ENCODE data around the gene SNX1.

Gene SNX1

GRCh38 chr15:64156652-64157331, 61.0 kb downstream of the SNX1 start:
- in situ Hi-C loops (cut with MboI; ENCODE audit: low sequenced_read_pairs, unreplicated experiment), result no loop called here
- DNase-seq (ENCODE audit: low spot score), result no peak
- TF ChIP-seq, protein P1, sequence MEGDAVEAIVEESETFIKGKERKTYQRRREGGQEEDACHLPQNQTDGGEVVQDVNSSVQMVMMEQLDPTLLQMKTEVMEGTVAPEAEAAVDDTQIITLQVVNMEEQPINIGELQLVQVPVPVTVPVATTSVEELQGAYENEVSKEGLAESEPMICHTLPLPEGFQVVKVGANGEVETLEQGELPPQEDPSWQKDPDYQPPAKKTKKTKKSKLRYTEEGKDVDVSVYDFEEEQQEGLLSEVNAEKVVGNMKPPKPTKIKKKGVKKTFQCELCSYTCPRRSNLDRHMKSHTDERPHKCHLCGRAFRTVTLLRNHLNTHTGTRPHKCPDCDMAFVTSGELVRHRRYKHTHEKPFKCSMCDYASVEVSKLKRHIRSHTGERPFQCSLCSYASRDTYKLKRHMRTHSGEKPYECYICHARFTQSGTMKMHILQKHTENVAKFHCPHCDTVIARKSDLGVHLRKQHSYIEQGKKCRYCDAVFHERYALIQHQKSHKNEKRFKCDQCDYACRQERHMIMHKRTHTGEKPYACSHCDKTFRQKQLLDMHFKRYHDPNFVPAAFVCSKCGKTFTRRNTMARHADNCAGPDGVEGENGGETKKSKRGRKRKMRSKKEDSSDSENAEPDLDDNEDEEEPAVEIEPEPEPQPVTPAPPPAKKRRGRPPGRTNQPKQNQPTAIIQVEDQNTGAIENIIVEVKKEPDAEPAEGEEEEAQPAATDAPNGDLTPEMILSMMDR (IDR thresholded peaks at IDR 0.05; ENCODE audit: borderline replicate concordance, control extremely low read depth, extremely low read depth, insufficient read depth, missing control alignments), result no peak

- TF ChIP-seq, protein P1 (IDR thresholded peaks at IDR 0.05; ENCODE audit: borderline replicate concordance, control extremely low read depth, extremely low read depth, insufficient read depth, missing control alignments), result no peak
- in situ Hi-C loops (cut with MboI; ENCODE audit: low sequenced_read_pairs, unreplicated experiment), result no loop called here
- DNase-seq (ENCODE audit: low spot score), result no peak
Measured at GRCh38 chr15:64157599-64158125, 61.9 kb downstream of the SNX1 start.

- in situ Hi-C loops (cut with MboI; ENCODE audit: low sequenced_read_pairs, unreplicated experiment), result no loop called here
- DNase-seq (ENCODE audit: low spot score), result no peak
- TF ChIP-seq, protein P1 (IDR thresholded peaks at IDR 0.05; ENCODE audit: borderline replicate concordance, control extremely low read depth, extremely low read depth, insufficient read depth, missing control alignments), result no peak
Measured at GRCh38 chr15:64158363-64159134, 62.8 kb downstream of the SNX1 start.

GRCh38 chr15:64161688-64162477, 66.1 kb downstream of the SNX1 start:
- in situ Hi-C loops (cut with MboI; ENCODE audit: low sequenced_read_pairs, unreplicated experiment), result no loop called here
- no peak for DNase-seq (ENCODE audit: low spot score)

DNA sequence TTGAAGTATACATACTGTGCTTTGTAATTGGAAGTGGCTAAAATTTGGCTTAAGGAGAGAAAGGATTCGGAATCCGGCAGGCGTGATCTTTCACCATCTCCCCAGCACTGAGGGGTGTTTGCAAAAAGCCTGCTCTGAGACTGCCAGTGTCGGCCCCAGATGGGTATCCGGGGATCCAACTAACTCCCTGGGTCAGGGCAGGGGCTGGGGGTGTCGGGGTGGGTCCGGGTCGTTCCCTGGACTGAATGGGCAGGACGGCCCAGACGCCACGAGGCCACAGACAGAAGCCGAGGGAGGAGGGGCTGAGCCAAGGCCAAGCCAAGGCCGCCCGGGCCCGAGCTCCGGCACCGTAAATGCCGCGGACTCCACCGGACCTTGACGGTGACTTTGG, 66.7 kb downstream of the SNX1 start:
- TF ChIP-seq, protein P1 (IDR thresholded peaks at IDR 0.05; ENCODE audit: borderline replicate concordance, control extremely low read depth, extremely low read depth, insufficient read depth, missing control alignments), result no peak
- DNase-seq (ENCODE audit: low spot score), result no peak
- in situ Hi-C loops (cut with MboI; ENCODE audit: low sequenced_read_pairs, unreplicated experiment), result no loop called here

More at GRCh38 chr15:64161688-64162477, 66.1 kb downstream of the SNX1 start:
- TF ChIP-seq, protein P1 (IDR thresholded peaks at IDR 0.05; ENCODE audit: borderline replicate concordance, control extremely low read depth, extremely low read depth, insufficient read depth, missing control alignments), result no peak
